Suprapubic skin (tissue), 4 donors: ENCODE results near the gene USP2.

Source experiments
- POLR2A ChIP-seq, 2 donors: fragments of 450-650 bp; IDR thresholded peaks; one replicate each; pipeline ENCODE4 v1.6.1; 2017; ENCODE audit warnings: antibody characterized with exemption in 2 of 2, mild to moderate bottlenecking in 2 of 2, moderate library complexity in 2 of 2
- POLR2AphosphoS5 ChIP-seq, 3 donors: sonication (generic); formaldehyde crosslinking; IDR thresholded peaks; one replicate each; pipeline ENCODE4 v1.6.1; 2017; ENCODE audit warnings: antibody characterized with exemption in 3 of 3
- TF ChIP-seq, protein P1 (sequence below), 2 donors: fragments of 200-600 bp in 1 of 2; fragments of 450-650 bp in 1 of 2; sonication (generic) in 1 of 2; IDR thresholded peaks; one replicate each; pipeline ENCODE4 v1.5.1; 2016 to 2019; ENCODE audit warnings: antibody characterized with exemption in 2 of 2, mild to moderate bottlenecking in 1 of 2, moderate library complexity in 1 of 2

DNA sequence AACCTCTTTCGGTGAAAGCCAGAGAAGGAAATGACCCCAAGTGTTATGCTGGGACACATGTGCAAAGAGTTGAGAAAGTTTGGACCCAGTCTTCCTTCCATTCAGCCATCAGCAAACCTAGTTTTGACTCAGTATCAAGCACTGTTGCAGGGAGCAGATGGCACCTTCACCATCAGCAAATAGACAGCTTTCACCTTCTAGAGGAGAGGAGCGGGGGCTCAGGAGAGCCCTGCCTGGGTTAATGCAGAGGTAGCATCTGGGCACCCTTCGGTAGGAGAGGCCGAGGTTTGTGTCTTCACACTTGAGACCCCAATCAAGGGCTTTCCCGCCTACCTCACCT is 18.8 kb downstream of the USP2 start:
- TF ChIP-seq POLR2A (IDR thresholded peaks at IDR 0.05), result no peak
- TF ChIP-seq, protein P1, sequence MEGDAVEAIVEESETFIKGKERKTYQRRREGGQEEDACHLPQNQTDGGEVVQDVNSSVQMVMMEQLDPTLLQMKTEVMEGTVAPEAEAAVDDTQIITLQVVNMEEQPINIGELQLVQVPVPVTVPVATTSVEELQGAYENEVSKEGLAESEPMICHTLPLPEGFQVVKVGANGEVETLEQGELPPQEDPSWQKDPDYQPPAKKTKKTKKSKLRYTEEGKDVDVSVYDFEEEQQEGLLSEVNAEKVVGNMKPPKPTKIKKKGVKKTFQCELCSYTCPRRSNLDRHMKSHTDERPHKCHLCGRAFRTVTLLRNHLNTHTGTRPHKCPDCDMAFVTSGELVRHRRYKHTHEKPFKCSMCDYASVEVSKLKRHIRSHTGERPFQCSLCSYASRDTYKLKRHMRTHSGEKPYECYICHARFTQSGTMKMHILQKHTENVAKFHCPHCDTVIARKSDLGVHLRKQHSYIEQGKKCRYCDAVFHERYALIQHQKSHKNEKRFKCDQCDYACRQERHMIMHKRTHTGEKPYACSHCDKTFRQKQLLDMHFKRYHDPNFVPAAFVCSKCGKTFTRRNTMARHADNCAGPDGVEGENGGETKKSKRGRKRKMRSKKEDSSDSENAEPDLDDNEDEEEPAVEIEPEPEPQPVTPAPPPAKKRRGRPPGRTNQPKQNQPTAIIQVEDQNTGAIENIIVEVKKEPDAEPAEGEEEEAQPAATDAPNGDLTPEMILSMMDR (IDR thresholded peaks at IDR 0.05), result no peak
- no peak for TF ChIP-seq POLR2AphosphoS5 (IDR thresholded peaks at IDR 0.05)
